ENCODE measurements around the gene UNC5B.

UNC5B gene

GRCh38 chr10:71302451-71302850 lies 90.1 kb downstream of the UNC5B start:
- Histone ChIP-seq H3K36me3 (ENCODE audit: insufficient read depth, low read length) (no peaks in the 10 kb centered on the region), H3K27me3 (ENCODE audit: insufficient read depth, low read length, poor library complexity) (peaks cover 3% of the 10 kb centered on the region), H3K9ac (ENCODE audit: low read depth, low read length) (no peak overlapping the region), H2AFZ (ENCODE audit: low read depth, low read length) (no peak overlapping the region), H3K27ac (ENCODE audit: low read length) (no peak overlapping the region), H3K9me3 (ENCODE audit: insufficient read depth, low read length, severe bottlenecking) (no peaks in the 10 kb centered on the region), H3K4me1 (ENCODE audit: insufficient read depth, low read length) (peaks cover 7% of the 10 kb centered on the region), H3K79me2 (ENCODE audit: insufficient read depth, low read length) (no peaks in the 10 kb centered on the region), H3K4me3 (ENCODE audit: low read depth in 1 of 2, low read length in 2 of 2) (no peak overlapping the region), H3K4me2 (ENCODE audit: insufficient read depth, low read length) (no peak overlapping the region), H4K20me1 (ENCODE audit: insufficient read depth, low read length) (peaks cover 4% of the 10 kb centered on the region; the same call in 1 of the 2 replicates)
- ATAC-seq (ENCODE audit: insufficient read depth, low read depth) (no peak), DNase-seq (no peak)
- TF ChIP-seq CTCF (IDR thresholded peaks at IDR 0.05; ENCODE audit: borderline replicate concordance, extremely low read depth, low read length, poor library complexity, severe bottlenecking) (no peak), EZH2 (IDR thresholded peaks at IDR 0.05; ENCODE audit: borderline replicate concordance, low read depth, low read length, severe bottlenecking) (no peak)

GRCh38 chr10:71302874-71303568 lies 90.7 kb downstream of the UNC5B start:
- Histone ChIP-seq H3K9ac (ENCODE audit: low read depth, low read length) (no peak overlapping the region), H3K9me3 (ENCODE audit: insufficient read depth, low read length, severe bottlenecking) (no peaks in the 10 kb centered on the region), H3K27me3 (ENCODE audit: insufficient read depth, low read length, poor library complexity) (peaks cover 3% of the 10 kb centered on the region), H3K4me2 (ENCODE audit: insufficient read depth, low read length) (no peak overlapping the region), H3K36me3 (ENCODE audit: insufficient read depth, low read length) (no peaks in the 10 kb centered on the region), H4K20me1 (ENCODE audit: insufficient read depth, low read length) (peaks cover 4% of the 10 kb centered on the region; the same call in 1 of the 2 replicates), H3K27ac (ENCODE audit: low read length) (no peak overlapping the region), H3K4me1 (ENCODE audit: insufficient read depth, low read length) (peaks cover 7% of the 10 kb centered on the region), H3K79me2 (ENCODE audit: insufficient read depth, low read length) (no peaks in the 10 kb centered on the region), H2AFZ (ENCODE audit: low read depth, low read length) (no peak overlapping the region), H3K4me3 (ENCODE audit: low read depth in 1 of 2, low read length in 2 of 2) (no peak overlapping the region)
- DNase-seq (peak; percentile 21), ATAC-seq (ENCODE audit: insufficient read depth, low read depth) (peak; percentile 88)
- TF ChIP-seq CTCF (IDR thresholded peaks at IDR 0.05; ENCODE audit: borderline replicate concordance, extremely low read depth, low read length, poor library complexity, severe bottlenecking) (peak; percentile 75), EZH2 (IDR thresholded peaks at IDR 0.05; ENCODE audit: borderline replicate concordance, low read depth, low read length, severe bottlenecking) (no peak)

- peaks cover 3% of the 10 kb centered on the region for H3K27me3 ChIP-seq (ENCODE audit: insufficient read depth, low read length, poor library complexity)
- no peak overlapping the region for H3K9ac ChIP-seq (ENCODE audit: low read depth, low read length)
- no peaks in the 10 kb centered on the region for H3K79me2 ChIP-seq (ENCODE audit: insufficient read depth, low read length)
- TF ChIP-seq CTCF (IDR thresholded peaks at IDR 0.05; ENCODE audit: borderline replicate concordance, extremely low read depth, low read length, poor library complexity, severe bottlenecking) (no peak), EZH2 (IDR thresholded peaks at IDR 0.05; ENCODE audit: borderline replicate concordance, low read depth, low read length, severe bottlenecking) (no peak)
- H3K4me3 ChIP-seq (ENCODE audit: low read depth in 1 of 2, low read length in 2 of 2): no peak overlapping the region
- DNase-seq (no peak), ATAC-seq (ENCODE audit: insufficient read depth, low read depth) (no peak)
- H3K27ac ChIP-seq (ENCODE audit: low read length): no peak overlapping the region
- no peak overlapping the region for H3K4me2 ChIP-seq (ENCODE audit: insufficient read depth, low read length)
- H3K9me3 ChIP-seq (ENCODE audit: insufficient read depth, low read length, severe bottlenecking): no peaks in the 10 kb centered on the region
- H3K36me3 ChIP-seq (ENCODE audit: insufficient read depth, low read length): no peaks in the 10 kb centered on the region
- H3K4me1 ChIP-seq (ENCODE audit: insufficient read depth, low read length): peaks cover 7% of the 10 kb centered on the region
- H2AFZ ChIP-seq (ENCODE audit: low read depth, low read length): no peak overlapping the region
- H4K20me1 ChIP-seq (ENCODE audit: insufficient read depth, low read length): peaks cover 4% of the 10 kb centered on the region; the same call in 1 of the 2 replicates
Observed at GRCh38 chr10:71303569-71303907, 91.2 kb downstream of the UNC5B start.
